Amygdala (tissue), 56 donors: Measurements from ENCODE around the gene PAPSS1.
"Not testable (repeated sequence)": the region's sequence is repeated elsewhere in the genome, so short reads cannot be mapped to it uniquely, and the experiment has no call there.

Experiments
- DNase-seq, 56 donors: peaks; one replicate each; lab custom pipeline; 2025; lab: John Stamatoyannopoulos, UW

The PAPSS1 gene

DNA sequence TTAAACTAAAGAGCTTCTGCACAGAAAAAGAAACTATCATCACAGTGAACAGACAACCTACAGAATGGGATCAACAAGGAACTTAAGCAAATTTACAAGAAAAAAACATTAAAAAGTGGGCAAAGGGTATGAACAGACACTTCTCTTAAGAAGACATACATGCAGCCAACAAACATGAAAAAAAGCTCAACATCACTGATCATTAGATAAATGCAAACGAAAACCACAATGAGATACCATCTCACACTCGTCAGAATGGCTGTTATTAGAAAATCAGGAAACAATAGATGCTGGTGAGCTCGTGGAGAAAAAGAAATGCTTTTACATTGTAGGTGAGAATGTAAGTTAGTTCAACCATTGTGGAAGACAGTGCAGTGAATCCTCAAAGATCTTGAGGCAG is 27.8 kb downstream of the PAPSS1 start:
- no peak for DNase-seq

DNA sequence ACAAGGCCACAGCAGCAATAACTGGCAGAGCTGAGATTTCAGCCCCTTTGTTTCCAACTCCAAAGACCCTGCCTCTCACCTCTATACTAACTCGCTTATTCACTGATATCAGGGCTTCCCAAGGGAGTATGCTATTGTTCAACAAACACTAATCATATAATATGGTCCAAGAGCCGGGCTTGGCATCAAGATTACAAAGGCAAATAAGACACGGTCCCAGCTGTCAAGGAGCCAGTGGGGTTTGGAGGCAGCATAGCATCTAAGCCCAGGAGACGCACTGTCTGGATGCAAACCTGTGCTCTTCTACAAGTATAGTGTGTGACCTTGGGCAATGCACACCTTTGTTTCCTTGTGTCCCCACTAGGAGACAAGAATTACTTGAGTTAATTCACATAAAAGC is 28.7 kb downstream of the PAPSS1 start:
- no peak for DNase-seq

DNA sequence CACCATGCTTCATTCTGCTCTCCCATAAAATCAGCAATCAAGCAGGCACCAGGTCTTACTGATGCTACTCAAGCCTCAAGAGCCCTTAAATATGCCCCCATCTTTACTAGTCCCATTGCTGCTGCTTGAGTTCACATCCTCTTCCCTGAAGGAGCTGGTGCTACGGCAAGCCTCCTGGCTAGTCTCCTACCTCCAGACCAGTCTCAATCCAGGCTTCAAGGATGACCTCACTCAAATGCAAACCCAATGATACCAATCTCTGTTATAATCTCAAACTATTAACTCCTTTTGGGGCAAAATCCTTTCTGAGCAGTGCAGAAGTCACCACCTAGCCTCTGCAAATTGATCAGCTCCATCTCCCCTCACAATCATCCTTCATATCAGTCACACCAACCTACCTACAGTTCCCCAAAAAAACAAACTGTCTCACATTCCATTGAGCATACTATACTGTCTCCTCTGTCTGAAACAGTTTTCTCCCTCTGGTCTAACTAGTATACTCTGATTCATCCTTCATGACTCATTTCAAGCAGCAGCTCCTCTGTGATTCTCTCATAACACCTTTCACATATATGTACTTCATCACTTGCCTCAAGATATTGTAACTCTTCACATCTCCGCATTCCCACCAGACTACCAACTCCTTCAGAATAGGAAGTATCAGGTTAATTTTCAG is 30.0 kb downstream of the PAPSS1 start:
- no peak for DNase-seq

DNA sequence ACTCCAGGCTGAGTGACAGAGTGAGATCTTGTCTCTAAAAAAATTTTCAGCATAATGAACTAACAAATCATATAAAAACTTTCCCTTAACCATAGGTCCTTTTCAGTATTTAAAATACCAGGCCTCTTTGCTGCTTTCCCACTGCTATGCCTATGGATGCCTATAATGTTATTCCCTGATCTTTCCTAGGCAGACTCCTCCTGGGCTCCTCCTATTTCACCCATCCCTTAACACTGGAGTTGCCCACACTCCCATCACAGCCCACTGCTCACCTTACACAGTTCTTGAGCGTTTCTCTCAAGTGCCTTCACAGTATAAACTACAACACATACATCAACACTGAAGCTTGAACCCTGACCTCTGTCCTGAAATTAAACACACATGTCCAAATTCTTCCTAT is 31.6 kb downstream of the PAPSS1 start:
- DNase-seq = no peak

DNA sequence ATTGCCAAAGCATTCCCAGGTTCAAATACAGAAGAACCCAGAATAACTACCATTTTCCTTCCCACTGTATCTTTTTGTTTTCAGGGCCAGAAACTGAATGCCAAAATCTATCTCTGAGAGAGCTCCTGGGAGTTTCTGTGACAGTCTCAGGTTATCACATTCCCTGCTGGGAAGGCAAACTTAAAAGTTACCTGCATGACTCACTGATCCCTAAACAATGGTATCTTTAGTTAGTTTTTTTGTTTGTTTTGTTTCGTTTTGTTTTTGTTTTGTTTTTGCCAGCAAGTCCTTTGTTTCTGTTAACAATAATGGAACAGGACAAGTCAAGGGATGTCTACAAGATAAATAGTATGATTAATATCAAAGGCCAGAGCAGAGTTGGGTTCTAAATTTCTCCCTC is 34.3 kb downstream of the PAPSS1 start:
- no peak for DNase-seq

DNA sequence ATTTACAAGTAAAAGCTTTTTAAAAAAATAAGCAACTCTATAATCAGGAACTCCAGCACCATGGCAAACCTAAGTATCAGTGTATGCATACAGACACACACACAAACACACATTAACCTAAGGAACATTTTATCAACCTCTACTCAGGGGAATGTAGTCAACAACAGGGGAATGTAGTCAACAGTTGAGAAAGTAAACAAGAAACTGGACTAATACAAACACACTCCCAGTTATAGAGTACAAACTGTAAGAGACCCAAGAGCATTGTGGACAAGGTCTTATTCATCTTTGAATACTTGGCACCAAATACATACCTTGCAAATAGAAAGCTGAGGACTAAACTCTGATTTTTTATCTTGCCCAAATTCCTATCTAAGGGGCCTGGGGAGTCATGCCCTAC is 36.2 kb downstream of the PAPSS1 start:
- no peak for DNase-seq

DNA sequence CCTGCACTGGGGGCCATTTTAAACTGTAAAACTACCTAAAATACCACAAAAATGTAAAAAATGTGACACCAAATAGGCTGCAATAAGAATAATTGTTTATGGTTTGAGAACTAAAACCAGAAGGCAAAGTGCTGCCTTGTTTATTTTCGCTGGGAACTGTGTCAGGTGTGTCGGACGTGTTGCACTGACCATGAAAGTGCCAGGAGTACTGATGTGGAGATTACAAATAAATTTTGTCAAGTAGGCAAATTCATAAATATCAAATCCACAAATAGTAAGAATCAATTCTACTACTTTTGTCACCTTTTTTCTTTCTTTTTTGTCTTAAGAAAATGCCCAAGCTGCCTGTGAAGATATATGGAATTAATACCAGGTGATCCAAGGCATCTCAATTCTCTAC is 37.7 kb downstream of the PAPSS1 start:
- no peak for DNase-seq

DNA sequence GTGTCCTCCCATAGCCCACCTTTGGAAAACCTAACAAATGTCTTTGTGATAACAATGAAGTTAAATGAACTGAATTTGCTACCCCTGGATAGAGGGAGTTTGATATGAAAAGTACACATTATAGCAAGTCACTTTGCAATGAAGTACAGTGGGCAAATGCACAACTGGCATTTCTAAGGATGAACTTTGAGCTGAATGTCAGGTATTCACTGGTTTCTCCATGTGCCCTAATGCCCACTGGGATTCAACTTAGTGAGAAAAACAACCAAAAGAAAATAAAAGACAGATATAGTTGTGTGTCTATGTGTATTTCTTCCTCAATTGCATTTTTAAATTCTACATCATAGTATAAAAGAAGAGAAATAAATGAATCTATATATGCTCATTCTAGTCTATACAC is 51.0 kb downstream of the PAPSS1 start:
- DNase-seq = no peak

DNA sequence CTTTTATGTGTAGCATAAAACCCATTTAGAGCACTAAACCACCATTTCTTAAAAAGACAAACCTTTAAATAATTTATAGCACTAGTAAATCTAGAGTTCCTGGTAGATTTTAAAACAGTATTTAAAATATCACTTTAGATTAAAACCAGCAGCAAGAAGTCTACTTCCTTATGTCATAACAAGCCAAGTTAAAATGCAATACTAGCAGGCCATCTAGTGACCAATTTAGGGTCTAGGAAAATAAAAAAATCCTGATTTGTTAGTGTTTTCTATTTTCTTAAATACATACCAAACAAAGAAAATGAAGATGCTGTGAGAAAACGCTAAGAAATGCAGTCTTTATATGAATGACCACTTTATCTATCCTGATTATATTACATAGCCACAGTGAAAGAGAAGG is 53.9 kb downstream of the PAPSS1 start:
- no peak for DNase-seq

DNA sequence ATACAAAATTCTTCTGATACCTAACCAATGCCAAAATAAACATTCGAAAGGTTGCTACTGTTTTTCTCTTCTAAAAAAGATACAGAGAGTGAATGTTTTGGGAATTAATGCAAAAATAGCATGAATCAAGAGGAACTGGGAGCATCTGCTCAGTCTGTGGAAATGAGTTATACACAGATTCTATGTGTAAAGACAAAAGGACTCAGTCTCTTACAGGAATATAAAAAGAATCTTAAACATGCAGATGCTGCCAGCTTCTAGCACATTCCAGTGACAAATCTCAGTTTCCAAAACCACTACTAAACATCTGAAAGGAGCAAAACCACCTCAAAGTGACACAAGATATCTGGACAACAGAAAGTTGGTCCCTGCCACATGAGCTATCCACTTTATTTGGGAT is 55.0 kb downstream of the PAPSS1 start:
- DNase-seq = no peak

DNA sequence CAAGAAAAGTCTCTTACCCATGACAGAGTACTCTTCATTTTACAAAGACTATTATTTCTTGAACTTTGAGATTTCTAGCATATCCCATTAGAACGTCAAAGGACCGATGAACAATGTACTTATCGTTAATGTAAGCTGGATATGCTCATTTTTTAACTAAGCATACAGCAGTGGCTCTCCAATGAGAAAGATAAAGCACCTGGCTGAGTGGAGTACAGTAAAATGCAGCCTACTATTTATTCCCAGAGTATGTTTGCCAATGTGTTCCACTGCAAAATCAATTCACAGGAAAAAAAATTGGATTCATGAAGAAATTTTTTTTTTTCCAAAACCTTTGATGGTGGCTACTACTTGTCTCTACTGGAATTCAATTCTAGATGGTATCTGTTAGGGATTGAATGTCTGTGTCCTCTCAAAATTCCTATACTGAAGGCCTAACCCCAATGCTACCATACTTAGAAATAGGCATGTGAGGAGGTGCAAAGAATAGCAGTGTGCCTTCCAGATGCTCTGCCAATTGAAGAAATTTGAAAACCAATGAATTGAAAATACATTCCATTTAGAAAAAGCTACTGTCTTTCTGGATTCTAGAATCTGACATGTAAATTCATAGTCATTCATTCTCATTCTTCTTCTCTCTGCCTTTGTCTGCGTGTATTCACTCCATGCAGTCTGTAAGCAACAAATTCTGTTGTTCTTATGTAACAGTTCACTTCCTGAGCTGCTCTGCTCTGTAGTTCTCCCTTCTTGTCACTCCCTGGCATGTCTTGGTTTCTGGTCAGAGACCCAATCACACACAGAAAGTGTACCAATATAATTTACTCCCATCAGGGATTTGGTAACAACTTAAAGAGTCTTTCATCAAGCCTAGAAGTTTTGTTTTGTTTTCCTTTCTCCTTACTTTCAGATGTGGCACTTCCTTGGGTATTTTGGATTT is 61.4 kb downstream of the PAPSS1 start:
- DNase-seq = no peak

DNA sequence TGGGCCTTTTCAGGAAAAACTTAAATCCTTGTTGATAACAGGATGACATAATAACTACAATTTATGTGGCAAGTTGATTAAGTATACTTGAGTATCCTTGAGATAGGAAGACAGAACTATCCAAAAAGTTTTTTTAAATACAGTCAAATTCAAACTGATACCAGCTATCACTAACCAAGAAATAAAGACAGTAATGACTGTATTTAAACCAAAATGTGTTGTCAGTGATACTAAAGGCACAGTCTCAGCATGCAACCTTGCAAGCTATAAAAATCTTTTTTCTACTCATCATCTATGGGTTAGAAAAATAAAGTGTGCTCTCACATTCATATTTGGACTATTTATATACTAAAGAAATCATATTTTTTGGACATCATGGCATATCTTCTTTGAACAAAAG is 64.7 kb downstream of the PAPSS1 start:
- DNase-seq = no peak

DNA sequence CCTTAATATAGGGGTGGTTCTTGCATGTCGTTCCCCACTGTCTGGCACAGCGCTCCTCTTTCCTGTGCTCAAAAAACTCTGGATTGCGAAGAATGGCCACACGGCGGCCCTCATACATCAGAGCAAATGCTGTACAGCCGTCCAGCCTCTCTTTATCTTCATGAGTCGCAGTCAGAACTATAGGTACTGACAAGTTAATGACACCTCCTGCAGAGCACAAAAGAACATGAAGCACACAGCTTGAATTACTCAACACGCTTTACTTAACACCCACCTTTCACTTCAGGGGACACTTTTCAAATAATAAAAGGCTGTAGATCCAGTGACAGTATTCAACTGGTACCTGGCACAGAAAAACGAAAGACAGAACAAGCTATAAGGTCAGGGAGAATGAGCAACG is 65.3 kb downstream of the PAPSS1 start:
- DNase-seq = no peak

DNA sequence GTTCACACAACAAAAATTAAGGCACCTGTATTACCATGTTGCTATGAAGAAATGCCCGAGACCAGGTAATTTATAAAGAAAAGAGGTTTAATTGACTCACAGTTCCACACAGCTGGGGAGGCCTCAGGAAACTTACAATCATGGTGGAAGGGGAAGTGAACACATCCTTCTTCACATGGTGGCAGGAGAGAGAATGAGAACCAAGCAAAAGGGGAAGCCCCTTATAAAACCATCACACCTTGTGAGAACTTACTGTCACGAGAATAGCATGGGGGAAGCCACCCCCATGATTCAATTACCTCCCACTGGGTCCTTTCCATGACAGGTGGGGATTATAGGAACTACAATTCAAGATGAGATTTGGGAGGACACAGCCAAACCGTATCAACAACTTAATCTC is 68.6 kb downstream of the PAPSS1 start:
- DNase-seq = not testable (repeated sequence)

DNA sequence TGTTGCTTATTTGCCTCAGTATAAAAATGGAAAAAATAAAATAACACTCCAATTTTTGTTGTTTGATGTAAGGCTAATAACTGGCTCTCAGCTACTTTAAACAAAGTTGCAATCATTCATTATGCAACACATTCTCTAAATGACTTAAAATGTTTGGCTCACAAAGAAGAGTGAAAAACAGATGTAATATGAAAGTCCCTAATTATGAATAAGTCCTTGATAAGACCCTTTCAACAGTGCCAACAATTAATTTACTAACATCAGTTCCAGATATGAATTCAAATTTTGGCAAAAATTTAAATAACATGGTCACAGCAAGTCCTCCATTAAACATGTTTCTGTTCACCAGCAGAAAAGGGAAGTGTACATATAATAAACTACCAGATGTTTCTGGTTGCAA is 69.8 kb downstream of the PAPSS1 start:
- no peak for DNase-seq

DNA sequence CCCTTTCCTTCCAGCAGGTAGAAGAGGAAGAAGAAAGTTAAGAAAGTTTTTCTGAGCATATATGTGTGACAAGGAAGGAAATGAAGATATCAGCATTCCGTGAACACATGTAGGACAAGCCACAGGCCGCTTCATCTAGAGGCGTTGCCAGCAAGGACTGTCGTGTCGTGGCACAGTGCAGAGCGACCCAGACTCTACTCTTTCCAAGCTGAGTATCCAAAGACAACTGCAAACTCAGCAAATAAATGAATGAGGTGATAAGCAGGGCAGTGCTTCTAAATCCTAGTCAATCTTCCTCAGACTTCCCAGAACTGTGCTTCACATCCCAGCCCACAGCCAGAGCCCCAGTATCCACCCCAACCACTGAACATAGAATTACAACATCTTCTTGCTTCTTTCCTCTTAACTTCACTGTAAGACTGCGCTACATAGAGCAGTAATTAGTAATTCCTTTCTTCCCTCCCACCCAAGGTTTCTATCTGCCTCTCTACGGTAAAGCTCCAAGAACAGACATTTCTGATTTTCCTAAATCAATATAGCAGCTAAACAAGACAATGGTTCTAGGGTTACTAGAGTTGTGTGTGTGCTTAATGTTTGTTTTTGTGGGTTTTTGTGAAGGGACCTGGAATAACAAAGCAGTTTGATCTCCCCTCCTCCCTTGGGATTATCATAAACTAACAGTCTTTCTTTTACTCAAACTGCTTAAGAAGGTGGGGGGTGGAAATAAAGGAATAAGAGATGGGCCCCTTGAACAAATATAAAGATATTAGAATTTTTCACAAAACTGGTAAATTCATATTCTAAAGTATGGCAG is 71.6 kb downstream of the PAPSS1 start:
- no peak for DNase-seq

DNA sequence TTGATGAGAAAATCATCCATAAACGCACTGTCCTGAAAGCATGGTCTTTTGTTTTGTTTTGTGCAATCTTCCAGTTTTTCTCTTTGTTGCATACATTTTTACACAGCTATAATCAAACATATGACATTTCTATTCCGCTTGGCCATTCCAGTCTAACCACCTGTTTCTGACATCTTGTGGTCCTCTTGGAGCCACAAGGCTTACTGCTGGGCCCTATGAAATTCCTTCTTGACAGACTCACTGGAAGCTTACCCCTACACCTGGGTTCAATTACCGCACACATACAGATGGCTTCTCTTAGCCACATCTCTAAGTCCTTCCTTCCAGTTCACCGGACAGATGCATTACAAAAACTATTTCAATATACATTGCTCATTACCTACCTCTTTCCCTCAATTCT is 72.4 kb downstream of the PAPSS1 start:
- DNase-seq = no peak

DNA sequence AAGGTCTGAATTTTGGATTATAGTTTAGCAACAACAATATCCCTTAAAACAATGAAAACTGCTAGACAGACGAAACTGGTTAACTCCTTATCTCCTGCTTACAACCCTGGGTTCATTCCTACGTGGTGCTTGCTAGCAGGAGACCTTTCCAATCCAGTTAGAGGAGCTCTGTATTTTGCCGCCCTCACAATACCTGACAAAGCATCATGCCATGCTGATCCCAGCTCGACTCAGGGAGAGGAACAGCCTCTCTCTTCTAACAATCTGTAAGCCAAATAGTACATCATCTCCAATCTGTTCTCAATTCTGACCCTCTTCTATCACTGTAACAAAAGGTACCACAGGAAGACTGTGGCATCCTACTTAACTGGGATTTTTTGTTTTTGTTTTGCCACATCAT is 74.4 kb downstream of the PAPSS1 start:
- no peak for DNase-seq

DNA sequence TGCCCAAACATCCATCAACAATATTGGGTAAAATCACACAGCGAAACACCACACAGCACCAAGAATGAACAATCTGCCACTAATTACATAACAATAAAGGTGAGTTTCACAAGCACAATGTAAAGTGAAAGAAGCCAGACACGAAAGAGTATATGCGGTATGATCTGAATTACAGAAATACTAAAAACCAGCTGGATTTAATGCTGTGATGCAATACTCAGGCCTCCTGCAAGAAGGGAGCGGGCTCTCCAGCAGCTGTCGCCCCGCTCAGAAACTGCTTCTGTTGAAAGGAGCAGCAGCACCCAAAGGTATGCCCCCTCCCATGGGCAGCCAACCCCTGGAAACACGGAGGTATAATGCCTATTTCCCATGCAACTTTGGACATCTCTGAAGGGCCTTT is 77.0 kb downstream of the PAPSS1 start:
- DNase-seq = no peak

DNA sequence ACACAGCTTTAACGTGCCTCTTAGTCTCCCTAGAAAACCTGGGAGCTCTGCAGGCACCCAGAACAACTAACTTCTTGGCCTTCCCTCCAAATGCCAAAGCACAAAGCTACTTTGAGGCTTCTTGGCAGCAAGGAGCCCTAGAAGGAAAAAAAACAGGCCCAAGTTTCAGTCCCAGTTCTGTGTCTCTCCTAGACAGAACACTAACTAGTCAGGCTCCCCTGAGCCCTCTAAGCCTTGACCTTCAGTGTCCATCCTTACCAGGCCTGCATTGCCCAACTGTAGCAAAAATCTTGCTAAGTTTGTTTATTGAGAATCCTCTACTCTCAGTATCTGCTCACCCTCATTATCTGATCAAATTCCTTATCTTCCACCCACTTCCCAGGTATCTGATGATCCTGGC is 79.2 kb downstream of the PAPSS1 start:
- DNase-seq = no peak

DNA sequence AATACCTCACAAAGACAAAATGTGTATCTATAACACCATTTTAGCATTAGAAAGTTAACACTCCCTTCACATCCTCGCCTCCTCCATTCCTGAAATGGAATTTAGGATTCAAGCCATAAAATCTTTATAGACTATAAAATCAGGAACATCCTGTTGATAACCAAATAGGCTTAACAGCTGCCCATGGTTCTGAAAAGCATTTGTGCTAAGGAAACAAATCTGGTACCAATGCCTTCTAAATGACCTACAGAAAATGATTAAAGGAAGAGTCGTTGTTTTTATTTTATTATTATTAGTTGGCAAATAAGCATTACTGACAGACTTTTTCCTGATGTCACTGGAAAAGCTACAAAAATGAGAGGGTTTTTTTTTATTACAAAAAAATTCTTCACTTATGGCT is 79.8 kb downstream of the PAPSS1 start:
- no peak for DNase-seq
